GM19452 (cell line): Measurements from ENCODE around the gene ATXN3L.

Experiments
- ATAC-seq: cut with Tn5 transposase; IDR thresholded peaks from one replicate; pipeline ENCODE4 v1.9.1; 2021; ENCODE audit not compliant: unreplicated experiment

Gene ATXN3L

GRCh38 chrX:13270360-13270759 lies 49.5 kb downstream of the ATXN3L start:
- ATAC-seq = no peak

DNA sequence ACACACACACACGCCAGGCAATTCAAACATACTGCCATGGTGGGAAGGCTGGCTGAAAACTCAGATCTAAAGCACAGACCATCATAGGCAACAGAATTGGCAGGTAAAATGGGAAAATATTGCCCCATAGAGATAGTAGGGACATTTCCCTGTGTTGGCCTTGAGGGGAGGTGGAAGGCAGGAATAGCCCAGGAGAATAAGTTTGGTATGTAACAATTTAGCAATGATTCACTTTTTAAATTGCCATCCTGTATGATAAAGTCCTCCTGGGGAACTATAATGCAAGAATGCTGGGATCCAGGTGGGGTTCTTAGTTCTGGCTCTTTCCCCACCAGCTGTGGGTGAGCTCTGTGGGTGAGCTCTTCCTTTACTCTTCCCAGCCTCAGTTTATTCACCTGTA lies 51.0 kb downstream of the ATXN3L start:
- ATAC-seq = no peak
